H1 (cell line): ENCODE data around the gene OR10H1. TPM values are rescaled to one million over a fixed set of nuclear protein-coding genes. Genes with fewer than 3 reads are reported as not detected.

Source experiments
- CTCF ChIA-PET: fragments of 300-600 bp; sonication (Branson Sonifier 250); formaldehyde crosslinking; loops from one replicate; lab custom pipeline; 2021; ENCODE audit not compliant: partially characterized antibody; lab: Charles Lee
- POLR2A ChIA-PET: fragments of 300-600 bp; sonication (Branson Sonifier 250); formaldehyde crosslinking; loops from one replicate; lab custom pipeline; 2021; ENCODE audit warnings: inconsistent platforms; ENCODE audit not compliant: partially characterized antibody; lab: Charles Lee
- DNase-seq, 2 experiments: peaks; one replicate each; pipeline versions ENCODE4 v3.0.0 to v3.0.0-alpha.2; 2010 to 2022; ENCODE audit warnings: low spot score in 2 of 2, low read depth in 1 of 2, mixed read lengths in 1 of 2
- FAIRE-seq: peaks from 2 replicates; lab custom pipeline; 2011; peaks lifted over from hg19 to GRCh38; lab: Jason Lieb, UNC
- H2AFZ ChIP-seq: 2 replicates; pipeline ENCODE4 v1.8.1; 2012; ENCODE audit warnings: low read length, inconsistent platforms
- H2AK5ac ChIP-seq: 2 replicates; pipeline ENCODE4 v1.6.1; 2013; ENCODE audit warnings: low read depth, low read length
- H2BK120ac ChIP-seq: replicated peaks from 2 replicates; pipeline ENCODE3; 2013; ENCODE audit warnings: low read depth, low read length, inconsistent platforms
- H2BK12ac ChIP-seq: 2 replicates; pipeline ENCODE4 v1.6.1; 2013; ENCODE audit warnings: low read depth, low read length
- H2BK15ac ChIP-seq: 2 replicates; pipeline ENCODE4 v1.6.1; 2013; ENCODE audit warnings: low read length
- H2BK20ac ChIP-seq: 2 replicates; pipeline ENCODE4 v1.6.1; 2013; ENCODE audit warnings: low read length
- H2BK5ac ChIP-seq: 2 replicates; pipeline ENCODE4 v1.6.1; 2013; ENCODE audit warnings: low read depth, low read length
- H3K14ac ChIP-seq: 2 replicates; pipeline ENCODE4 v1.6.1; 2013; ENCODE audit warnings: inconsistent platforms; ENCODE audit not compliant: insufficient read length
- H3K18ac ChIP-seq: 2 replicates; pipeline ENCODE4 v1.6.1; 2013; ENCODE audit warnings: low read length; ENCODE audit errors: extremely low read depth
- H3K23ac ChIP-seq: 2 replicates; pipeline ENCODE4 v1.6.1; 2013; ENCODE audit warnings: inconsistent platforms; ENCODE audit not compliant: insufficient read length
- H3K23me2 ChIP-seq: 2 replicates; pipeline ENCODE4 v1.6.1; 2013; ENCODE audit warnings: low read depth, low read length
- H3K27ac ChIP-seq: 2 replicates; pipeline ENCODE4 v1.6.1; 2011; ENCODE audit warnings: low read depth, low read length, inconsistent platforms
- H3K27me3 ChIP-seq, 4 experiments: replicated peaks in 1 of 4; 1 replicate in 1 of 4; 2 replicates in 3 of 4; pipeline versions ENCODE4 v1.6.1 to v1.8.1; 2011 to 2013; ENCODE audit warnings: low read length in 3 of 4, mild to moderate bottlenecking in 3 of 4, inconsistent platforms in 2 of 4, mixed read lengths in 2 of 4, moderate library complexity in 1 of 4; ENCODE audit not compliant: control insufficient read depth in 3 of 4, insufficient read depth in 3 of 4; ENCODE audit errors: extremely low read depth in 1 of 4
- H3K36me3 ChIP-seq, 4 experiments: 2 replicates each; pipeline versions ENCODE4 v1.6.1 to v1.8.1; 2011 to 2013; ENCODE audit warnings: mild to moderate bottlenecking in 4 of 4, low read length in 3 of 4, moderate library complexity in 2 of 4, control low read depth in 1 of 4, inconsistent platforms in 1 of 4; ENCODE audit not compliant: insufficient read depth in 4 of 4, control insufficient read depth in 2 of 4
- H3K4ac ChIP-seq: replicated peaks from 2 replicates; pipeline ENCODE3; 2013; ENCODE audit warnings: low read length, low read depth, mixed read lengths, inconsistent platforms; ENCODE audit not compliant: insufficient read length
- H3K4me1 ChIP-seq, 4 experiments: replicated peaks in 1 of 4; 1 replicate in 1 of 4; 2 replicates in 3 of 4; pipeline versions ENCODE4 v1.6.1 to v1.8.1; 2011 to 2013; ENCODE audit warnings: low read length in 3 of 4, inconsistent platforms in 2 of 4, mixed read lengths in 1 of 4; ENCODE audit not compliant: insufficient read depth in 4 of 4, control insufficient read depth in 3 of 4
- H3K4me2 ChIP-seq, 2 experiments: 2 replicates each; pipeline versions ENCODE4 v1.6.1 to v1.8.1; 2011 to 2013; ENCODE audit warnings: low read depth in 2 of 2, low read length in 2 of 2, control low read depth in 1 of 2, inconsistent platforms in 1 of 2, mild to moderate bottlenecking in 1 of 2; ENCODE audit not compliant: insufficient read depth in 1 of 2
- H3K4me3 ChIP-seq, 4 experiments: fragments of 200-600, 300-600 bp in 1 of 4; sonication (generic), shearing (Covaris generic), sonication (Bioruptor Twin) in 1 of 4; 2 replicates each; pipeline versions ENCODE4 v1.5.1 to v1.8.1; 2011 to 2016; ENCODE audit warnings: low read length in 4 of 4, low read depth in 3 of 4, control low read depth in 2 of 4, inconsistent platforms in 2 of 4, mild to moderate bottlenecking in 2 of 4, mixed read lengths in 1 of 4, moderate library complexity in 1 of 4; ENCODE audit not compliant: insufficient read depth in 2 of 4; ENCODE audit errors: extremely low read depth in 1 of 4
- H3K56ac ChIP-seq: replicated peaks from 2 replicates; pipeline ENCODE3; 2013; ENCODE audit warnings: low read depth, mild to moderate bottlenecking, mixed read lengths, low read length, inconsistent platforms; ENCODE audit not compliant: insufficient read length
- H3K79me1 ChIP-seq: 2 replicates; pipeline ENCODE4 v1.6.1; 2013; ENCODE audit warnings: low read depth, low read length, control low read depth
- H3K79me2 ChIP-seq, 2 experiments: 2 replicates each; pipeline versions ENCODE4 v1.6.1 to v1.8.1; 2012 to 2013; ENCODE audit warnings: low read length in 2 of 2, mild to moderate bottlenecking in 2 of 2, inconsistent platforms in 1 of 2; ENCODE audit not compliant: insufficient read depth in 2 of 2, control insufficient read depth in 1 of 2
- H3K9ac ChIP-seq, 4 experiments: replicated peaks in 1 of 4; 1 replicate in 1 of 4; 2 replicates in 3 of 4; pipeline versions ENCODE4 v1.6.1 to v1.8.1; 2011 to 2013; ENCODE audit warnings: low read depth in 3 of 4, low read length in 3 of 4, control low read depth in 2 of 4, mild to moderate bottlenecking in 2 of 4, moderate library complexity in 2 of 4, inconsistent platforms in 1 of 4; ENCODE audit errors: extremely low read depth in 1 of 4
- H3K9me3 ChIP-seq, 2 experiments: 2 replicates each; pipeline versions ENCODE4 v1.6.1 to v1.8.1; 2012 to 2013; ENCODE audit warnings: mild to moderate bottlenecking in 2 of 2, moderate library complexity in 2 of 2, control low read depth in 1 of 2, inconsistent platforms in 1 of 2, low read depth in 1 of 2, low read length in 1 of 2, mixed read lengths in 1 of 2; ENCODE audit not compliant: insufficient read depth in 2 of 2
- H4K20me1 ChIP-seq, 2 experiments: replicated peaks in 1 of 2; 2 replicates each; pipeline versions ENCODE3 to v1.8.1; 2011 to 2013; ENCODE audit warnings: inconsistent platforms in 2 of 2, low read length in 2 of 2, mild to moderate bottlenecking in 1 of 2; ENCODE audit not compliant: insufficient read depth in 2 of 2, control insufficient read depth in 1 of 2
- H4K5ac ChIP-seq: 2 replicates; pipeline ENCODE4 v1.6.1; 2013; ENCODE audit warnings: low read length, low read depth, mixed read lengths, inconsistent platforms; ENCODE audit not compliant: insufficient read length
- H4K8ac ChIP-seq: 2 replicates; pipeline ENCODE4 v1.8.0; 2013; ENCODE audit warnings: mild to moderate bottlenecking, moderate library complexity, low read length, inconsistent platforms; ENCODE audit not compliant: insufficient read depth; ENCODE audit errors: extremely low read depth
- H4K91ac ChIP-seq: replicated peaks from 2 replicates; pipeline ENCODE3; 2013; ENCODE audit warnings: low read length, mixed read lengths, inconsistent platforms; ENCODE audit not compliant: insufficient read length
- GABPA ChIP-seq: IDR thresholded peaks from 2 replicates; pipeline ENCODE4 v1.6.1; 2011; ENCODE audit warnings: mild to moderate bottlenecking, low read length, moderate library complexity, borderline replicate concordance; ENCODE audit not compliant: insufficient read depth
- HDAC2 ChIP-seq, 2 experiments: fragments of 300-600 bp in 1 of 2; sonication (generic) in 1 of 2; IDR thresholded peaks; 2 replicates each; pipeline ENCODE4 v1.6.1; 2011 to 2012; ENCODE audit warnings: low read depth in 2 of 2, low read length in 2 of 2, mild to moderate bottlenecking in 2 of 2, moderate library complexity in 2 of 2, borderline replicate concordance in 1 of 2, inconsistent platforms in 1 of 2
- POLR2AphosphoS5 ChIP-seq: IDR thresholded peaks from 2 replicates; pipeline ENCODE4 v1.6.1; 2011; ENCODE audit warnings: low read depth, low read length
- RAD21 ChIP-seq, 2 experiments: IDR thresholded peaks in 1 of 2; conservative IDR thresholded peaks in 1 of 2; 2 replicates each; pipeline ENCODE4 v1.6.1; 2011; ENCODE audit warnings: low read depth in 2 of 2, low read length in 2 of 2, improper control_type of control experiment in 1 of 2, inconsistent platforms in 1 of 2, mild to moderate bottlenecking in 1 of 2, moderate library complexity in 1 of 2
- WGBS, 2 experiments: shearing (Covaris generic) in 1 of 2; methylation state at CpG; one replicate each; pipeline versions ENCODE4 v1.1.6 to v1.1.7; 2013 to 2015; ENCODE audit warnings: low lambda C conversion rate in 2 of 2, mixed read lengths in 2 of 2, inconsistent platforms in 1 of 2, low coverage in 1 of 2, missing lambda C conversion rate in 1 of 2; ENCODE audit not compliant: insufficient replicate concordance in 2 of 2, insufficient coverage in 1 of 2, insufficient read length in 1 of 2; ENCODE audit errors: extremely low coverage in 1 of 2, missing lambda C conversion rate in 1 of 2; 5-methylcytosine and 5-hydroxymethylcytosine counted together
- polyA plus RNA-seq, 7 experiments: library from polyadenylated mRNA; depleted of rRNA in 3 of 7; stranded (reverse) in 5 of 7; unstranded in 2 of 7; fragments of >200 nt in 5 of 7; fragments of 200-250 nt in 2 of 7; gene quantifications; 1 replicate in 5 of 7; 2 replicates in 1 of 7; 4 replicates in 1 of 7; pipeline versions ENCODE4 v1.2.1 to v1.2.3, GENCODE V29; 2011 to 2013; ENCODE audit warnings: missing spikeins in 2 of 7, mixed read lengths in 2 of 7
- total RNA-seq: library from RNA; stranded (reverse); fragmentation: NEBNext Ultra II Directional; extraction: Animal tissue kit (Norgen Biotek cat#: 25700); gene quantifications from 2 replicates; pipeline ENCODE4 v1.2.1, GENCODE V29; 2021

Gene OR10H1
- total and polyA plus RNA-seq, 2 of the 8 experiments (the other 6 are each of a cell fraction or from before 2014, with no cell fraction given) = not detected

DNA sequence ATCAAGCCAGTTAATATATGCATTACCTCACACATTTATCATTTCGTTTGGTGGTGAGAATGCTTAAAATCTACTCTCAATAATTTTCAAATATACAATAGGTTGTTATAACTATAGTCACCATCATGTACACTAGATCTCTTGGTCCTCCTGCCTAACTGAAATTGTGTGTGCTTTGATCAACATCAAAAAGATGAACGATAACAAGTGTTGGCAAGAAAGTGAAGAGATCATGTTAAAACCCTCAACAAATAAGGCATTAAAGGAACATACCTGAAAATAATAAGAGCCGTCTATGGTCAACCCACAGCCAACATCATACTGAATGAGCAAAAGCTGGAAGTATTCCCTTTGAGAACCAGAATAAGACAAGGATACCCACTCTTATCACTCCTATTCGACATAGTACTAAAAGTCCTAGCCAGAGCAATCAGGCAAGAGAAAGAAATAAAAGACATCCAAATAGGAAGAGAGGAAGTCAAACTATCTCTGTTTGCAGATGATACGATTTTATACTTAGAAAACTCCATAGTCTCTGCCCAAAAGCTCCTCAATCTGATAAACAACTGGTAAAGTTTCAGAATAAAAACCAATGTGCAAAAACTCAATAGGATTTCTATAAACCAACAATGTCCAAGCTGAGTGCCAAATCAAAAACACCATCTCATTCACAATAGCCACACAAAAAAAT, 27.9 kb upstream of the OR10H1 start:
- H3K36me3 ChIP-seq = no peaks in the 10 kb centered on the region
- H3K27me3 ChIP-seq = no peaks in the 10 kb centered on the region
- no peak overlapping the region for H2BK15ac ChIP-seq
- H3K9me3 ChIP-seq = peaks cover 41 to 71% of the 10 kb centered on the region in 2 experiments
- H4K8ac ChIP-seq = no peak overlapping the region
- no peaks in the 10 kb centered on the region for H3K23me2 ChIP-seq
- no peak overlapping the region for H4K91ac ChIP-seq
- CTCF ChIA-PET = no interaction called here
- no peak overlapping the region for H2BK5ac ChIP-seq
- no peak overlapping the region for H3K27ac ChIP-seq
- POLR2A ChIA-PET = no interaction called here
- H4K20me1 ChIP-seq = no peaks in the 10 kb centered on the region
- no peak overlapping the region for H4K5ac ChIP-seq
- no peak overlapping the region for H2AFZ ChIP-seq
- 62% methylated on average over 5 of the region's 5 CpGs; no CpG with 5 or more reads in 1 of the 2 experiments for WGBS, 2 experiments
- no peak overlapping the region for H3K4me3 ChIP-seq
- H2BK120ac ChIP-seq = no peak overlapping the region
- H3K4ac ChIP-seq = no peak overlapping the region
- H3K18ac ChIP-seq = no peak overlapping the region
- FAIRE-seq = no peak
- no peak for DNase-seq
- H3K23ac ChIP-seq = no peak overlapping the region
- no peak overlapping the region for H3K4me2 ChIP-seq
- TF ChIP-seq GABPA (no peak), POLR2AphosphoS5 (no peak), HDAC2 (IDR thresholded peaks at IDR 0.05; ENCODE audit: borderline replicate concordance in 1 of 2, low read depth in 2 of 2, low read length in 2 of 2) (no peak), RAD21 (IDR thresholded peaks at IDR 0.05 in 1 of 2, conservative IDR thresholded peaks at IDR 0.05 in 1 of 2; ENCODE audit: low read depth in 2 of 2, low read length in 2 of 2) (no peak)
- TF ChIP-seq, all 59 proteins: peak for 0
- Histone ChIP-seq H2BK12ac (no peak overlapping the region), H3K9ac (no peak overlapping the region), H2AK5ac (no peak overlapping the region), H3K56ac (no peak overlapping the region), H3K79me2 (no peaks in the 10 kb centered on the region), H2BK20ac (no peak overlapping the region), H3K4me1 (no peaks in the 10 kb centered on the region), H3K79me1 (no peaks in the 10 kb centered on the region), H3K14ac (no peak overlapping the region)
